Measurements from ENCODE around the gene BBS9. TPM values are rescaled to one million over a fixed set of nuclear protein-coding genes. Genes with fewer than 3 reads are reported as not detected.

BBS9 gene
- total and polyA plus RNA-seq, 4 donors, result 2.3 to 9.5 (median 4.5) TPM

GRCh38 chr7:33500703-33501701, 371.6 kb downstream of the BBS9 start:
- H3K4me1 ChIP-seq (ENCODE audit: control insufficient read depth in 4 of 4, insufficient read depth in 4 of 4, low read length in 3 of 4), result no peaks in the 10 kb centered on the region
- no peaks in the 10 kb centered on the region for H3K9me3 ChIP-seq (ENCODE audit: control insufficient read depth in 4 of 4, low read length in 3 of 4)
- H3K27ac ChIP-seq (ENCODE audit: low read depth in 1 of 2, low read length in 2 of 2), result no peak overlapping the region
- TF ChIP-seq FOXA1 (IDR thresholded peaks at IDR 0.05) (no peak), HNF4A (conservative IDR thresholded peaks at IDR 0.05) (no peak), TAF1 (conservative IDR thresholded peaks at IDR 0.05) (no peak), YY1 (IDR thresholded peaks at IDR 0.05) (no peak)
- TF ChIP-seq, protein P1, sequence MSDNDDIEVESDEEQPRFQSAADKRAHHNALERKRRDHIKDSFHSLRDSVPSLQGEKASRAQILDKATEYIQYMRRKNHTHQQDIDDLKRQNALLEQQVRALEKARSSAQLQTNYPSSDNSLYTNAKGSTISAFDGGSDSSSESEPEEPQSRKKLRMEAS (IDR thresholded peaks at IDR 0.05), result no peak
- TF ChIP-seq, protein P2, sequence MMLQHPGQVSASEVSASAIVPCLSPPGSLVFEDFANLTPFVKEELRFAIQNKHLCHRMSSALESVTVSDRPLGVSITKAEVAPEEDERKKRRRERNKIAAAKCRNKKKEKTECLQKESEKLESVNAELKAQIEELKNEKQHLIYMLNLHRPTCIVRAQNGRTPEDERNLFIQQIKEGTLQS (IDR thresholded peaks at IDR 0.05), result no peak
- no peak for DNase-seq (ENCODE audit: low spot score)
- H3K9ac ChIP-seq (ENCODE audit: low read depth in 1 of 2, low read length in 2 of 2), result no peak overlapping the region
- H3K27me3 ChIP-seq (ENCODE audit: control insufficient read depth in 4 of 4, insufficient read depth in 4 of 4, low read length in 3 of 4), result no peaks in the 10 kb centered on the region
- no peak overlapping the region for H3K4me3 ChIP-seq (ENCODE audit: low read depth in 1 of 3, low read length in 3 of 3)
- 91% methylated on average over 9 of the region's 9 CpGs for WGBS
- no peaks in the 10 kb centered on the region for H3K36me3 ChIP-seq (ENCODE audit: control insufficient read depth in 4 of 4, insufficient read depth in 3 of 4, low read depth in 1 of 4, low read length in 3 of 4)

GRCh38 chr7:33503014-33503413, 373.6 kb downstream of the BBS9 start:
- Histone ChIP-seq H3K36me3 (ENCODE audit: control insufficient read depth in 4 of 4, insufficient read depth in 3 of 4, low read depth in 1 of 4, low read length in 3 of 4) (no peaks in the 10 kb centered on the region), H3K4me1 (ENCODE audit: control insufficient read depth in 4 of 4, insufficient read depth in 4 of 4, low read length in 3 of 4) (no peaks in the 10 kb centered on the region), H3K27me3 (ENCODE audit: control insufficient read depth in 4 of 4, insufficient read depth in 4 of 4, low read length in 3 of 4) (no peaks in the 10 kb centered on the region), H3K27ac (ENCODE audit: low read depth in 1 of 2, low read length in 2 of 2) (no peak overlapping the region), H3K4me3 (ENCODE audit: low read depth in 1 of 3, low read length in 3 of 3) (no peak overlapping the region), H3K9ac (ENCODE audit: low read depth in 1 of 2, low read length in 2 of 2) (no peak overlapping the region), H3K9me3 (ENCODE audit: control insufficient read depth in 4 of 4, low read length in 3 of 4) (no peaks in the 10 kb centered on the region)
- 92% methylated on average over 9 of the region's 9 CpGs for WGBS
- TF ChIP-seq, protein P2 (IDR thresholded peaks at IDR 0.05), result no peak
- TF ChIP-seq EGR1 (IDR thresholded peaks at IDR 0.05; ENCODE audit: low read depth in 2 of 2) (no peak), JUND (IDR thresholded peaks at IDR 0.05) (no peak), CTCF (IDR thresholded peaks at IDR 0.05; ENCODE audit: low read depth, low read length, missing input control) (no peak), HNF4A (conservative IDR thresholded peaks at IDR 0.05) (no peak), SP1 (IDR thresholded peaks at IDR 0.05) (no peak), FOXA1 (IDR thresholded peaks at IDR 0.05) (no peak), RXRA (IDR thresholded peaks at IDR 0.05) (no peak), NR2F2 (IDR thresholded peaks at IDR 0.05) (no peak), HNF4G (IDR thresholded peaks at IDR 0.05) (no peak), TAF1 (conservative IDR thresholded peaks at IDR 0.05) (no peak), YY1 (IDR thresholded peaks at IDR 0.05) (no peak), GABPA (IDR thresholded peaks at IDR 0.05 in 1 of 2, conservative IDR thresholded peaks at IDR 0.05 in 1 of 2) (no peak), FOXA2 (IDR thresholded peaks at IDR 0.05) (no peak)
- TF ChIP-seq, protein P1 (IDR thresholded peaks at IDR 0.05), result no peak
- TF ChIP-seq, protein P3, sequence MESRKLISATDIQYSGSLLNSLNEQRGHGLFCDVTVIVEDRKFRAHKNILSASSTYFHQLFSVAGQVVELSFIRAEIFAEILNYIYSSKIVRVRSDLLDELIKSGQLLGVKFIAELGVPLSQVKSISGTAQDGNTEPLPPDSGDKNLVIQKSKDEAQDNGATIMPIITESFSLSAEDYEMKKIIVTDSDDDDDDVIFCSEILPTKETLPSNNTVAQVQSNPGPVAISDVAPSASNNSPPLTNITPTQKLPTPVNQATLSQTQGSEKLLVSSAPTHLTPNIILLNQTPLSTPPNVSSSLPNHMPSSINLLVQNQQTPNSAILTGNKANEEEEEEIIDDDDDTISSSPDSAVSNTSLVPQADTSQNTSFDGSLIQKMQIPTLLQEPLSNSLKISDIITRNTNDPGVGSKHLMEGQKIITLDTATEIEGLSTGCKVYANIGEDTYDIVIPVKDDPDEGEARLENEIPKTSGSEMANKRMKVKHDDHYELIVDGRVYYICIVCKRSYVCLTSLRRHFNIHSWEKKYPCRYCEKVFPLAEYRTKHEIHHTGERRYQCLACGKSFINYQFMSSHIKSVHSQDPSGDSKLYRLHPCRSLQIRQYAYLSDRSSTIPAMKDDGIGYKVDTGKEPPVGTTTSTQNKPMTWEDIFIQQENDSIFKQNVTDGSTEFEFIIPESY (IDR thresholded peaks at IDR 0.05), result no peak
- TF ChIP-seq, protein P4, sequence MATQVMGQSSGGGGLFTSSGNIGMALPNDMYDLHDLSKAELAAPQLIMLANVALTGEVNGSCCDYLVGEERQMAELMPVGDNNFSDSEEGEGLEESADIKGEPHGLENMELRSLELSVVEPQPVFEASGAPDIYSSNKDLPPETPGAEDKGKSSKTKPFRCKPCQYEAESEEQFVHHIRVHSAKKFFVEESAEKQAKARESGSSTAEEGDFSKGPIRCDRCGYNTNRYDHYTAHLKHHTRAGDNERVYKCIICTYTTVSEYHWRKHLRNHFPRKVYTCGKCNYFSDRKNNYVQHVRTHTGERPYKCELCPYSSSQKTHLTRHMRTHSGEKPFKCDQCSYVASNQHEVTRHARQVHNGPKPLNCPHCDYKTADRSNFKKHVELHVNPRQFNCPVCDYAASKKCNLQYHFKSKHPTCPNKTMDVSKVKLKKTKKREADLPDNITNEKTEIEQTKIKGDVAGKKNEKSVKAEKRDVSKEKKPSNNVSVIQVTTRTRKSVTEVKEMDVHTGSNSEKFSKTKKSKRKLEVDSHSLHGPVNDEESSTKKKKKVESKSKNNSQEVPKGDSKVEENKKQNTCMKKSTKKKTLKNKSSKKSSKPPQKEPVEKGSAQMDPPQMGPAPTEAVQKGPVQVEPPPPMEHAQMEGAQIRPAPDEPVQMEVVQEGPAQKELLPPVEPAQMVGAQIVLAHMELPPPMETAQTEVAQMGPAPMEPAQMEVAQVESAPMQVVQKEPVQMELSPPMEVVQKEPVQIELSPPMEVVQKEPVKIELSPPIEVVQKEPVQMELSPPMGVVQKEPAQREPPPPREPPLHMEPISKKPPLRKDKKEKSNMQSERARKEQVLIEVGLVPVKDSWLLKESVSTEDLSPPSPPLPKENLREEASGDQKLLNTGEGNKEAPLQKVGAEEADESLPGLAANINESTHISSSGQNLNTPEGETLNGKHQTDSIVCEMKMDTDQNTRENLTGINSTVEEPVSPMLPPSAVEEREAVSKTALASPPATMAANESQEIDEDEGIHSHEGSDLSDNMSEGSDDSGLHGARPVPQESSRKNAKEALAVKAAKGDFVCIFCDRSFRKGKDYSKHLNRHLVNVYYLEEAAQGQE (IDR thresholded peaks at IDR 0.05), result no peak
- no peak for DNase-seq (ENCODE audit: low spot score)
